IMR-90 (cell line): ENCODE measurements around the gene CLDN14. TPM values are rescaled to one million over a fixed set of nuclear protein-coding genes. Genes with fewer than 3 reads are reported as not detected.

Source experiments
- ATAC-seq: fragments of 200-7000 bp; cut with Tn5 transposase; 2 replicates; pipeline ENCODE4 v1.9.1; 2020; ENCODE audit warnings: low read depth, mild to moderate bottlenecking, moderate library complexity
- BruUV-seq: library from RNA; stranded (reverse); fragments of 400-500 nt; replicated peaks from 2 replicates; lab custom pipeline; 2021; lab: Mats Ljungman, UMichigan
- CTCF ChIA-PET: fragments of 300-600 bp; formaldehyde crosslinking; extraction: SDS; loops from one replicate; lab custom pipeline; 2021; ENCODE audit warnings: antibody characterized with exemption; lab: Yijun Ruan, JAX
- POLR2A ChIA-PET: fragments of 300-600 bp; sonication (Branson Sonifier 250); formaldehyde crosslinking; loops from one replicate; lab custom pipeline; 2022; ENCODE audit warnings: antibody characterized with exemption; ENCODE audit not compliant: unreplicated experiment; lab: Charles Lee
- DNase-seq: peaks from one replicate; pipeline ENCODE4 v3.0.0; 2013
- H2AFZ ChIP-seq: replicated peaks from 2 replicates; pipeline ENCODE3; 2013; ENCODE audit warnings: low read length, mild to moderate bottlenecking; ENCODE audit not compliant: poor library complexity
- H2AK5ac ChIP-seq: 2 replicates; pipeline ENCODE4 v1.6.1; 2013; ENCODE audit warnings: low read depth, low read length, inconsistent platforms
- H2AK9ac ChIP-seq: replicated peaks from 2 replicates; pipeline ENCODE3; 2013; ENCODE audit warnings: mild to moderate bottlenecking, low read depth, low read length, moderate library complexity; ENCODE audit not compliant: poor library complexity
- H2BK120ac ChIP-seq: 2 replicates; pipeline ENCODE4 v1.6.1; 2013; ENCODE audit warnings: low read depth, low read length, inconsistent platforms
- H2BK15ac ChIP-seq: 3 replicates; pipeline ENCODE4 v1.6.1; 2013; ENCODE audit warnings: low read depth, low read length, inconsistent platforms
- H2BK20ac ChIP-seq: 2 replicates; pipeline ENCODE4 v1.6.1; 2013; ENCODE audit warnings: low read depth, mild to moderate bottlenecking, inconsistent platforms, low read length, moderate library complexity
- H2BK5ac ChIP-seq: 2 replicates; pipeline ENCODE4 v1.6.1; 2013; ENCODE audit warnings: mild to moderate bottlenecking, low read depth, low read length, inconsistent platforms; ENCODE audit not compliant: poor library complexity, severe bottlenecking
- H3K14ac ChIP-seq: replicated peaks from 2 replicates; pipeline ENCODE4 v1.6.1; 2013; ENCODE audit warnings: low read depth, low read length, inconsistent platforms
- H3K18ac ChIP-seq: 2 replicates; pipeline ENCODE4 v1.6.1; 2013; ENCODE audit warnings: low read depth, low read length, control low read depth
- H3K23ac ChIP-seq: 2 replicates; pipeline ENCODE4 v1.6.1; 2013; ENCODE audit warnings: low read depth, low read length, inconsistent platforms
- H3K27ac ChIP-seq: 2 replicates; pipeline ENCODE4 v1.5.1; 2013; ENCODE audit warnings: mild to moderate bottlenecking, control low read depth, low read length; ENCODE audit not compliant: insufficient read depth
- H3K27me3 ChIP-seq: 2 replicates; pipeline ENCODE4 v1.6.1; 2013; ENCODE audit warnings: low read length; ENCODE audit not compliant: control insufficient read depth, insufficient read depth
- H3K36me3 ChIP-seq: 2 replicates; pipeline ENCODE4 v1.6.1; 2013; ENCODE audit warnings: low read length, mixed read lengths; ENCODE audit not compliant: control insufficient read depth, insufficient read depth
- H3K4ac ChIP-seq: 2 replicates; pipeline ENCODE4 v1.6.1; 2013; ENCODE audit warnings: low read depth, low read length, inconsistent platforms
- H3K4me1 ChIP-seq: 2 replicates; pipeline ENCODE4 v1.6.1; 2013; ENCODE audit warnings: low read length, mixed read lengths; ENCODE audit not compliant: control insufficient read depth, insufficient read depth
- H3K4me2 ChIP-seq: 2 replicates; pipeline ENCODE4 v1.6.1; 2013; ENCODE audit warnings: low read depth, mild to moderate bottlenecking, control low read depth, low read length, moderate library complexity
- H3K4me3 ChIP-seq: 2 replicates; pipeline ENCODE4 v1.5.1; 2013; ENCODE audit warnings: low read depth, mild to moderate bottlenecking, control low read depth, low read length, moderate library complexity; ENCODE audit not compliant: insufficient read depth
- H3K56ac ChIP-seq: 2 replicates; pipeline ENCODE4 v1.6.1; 2013; ENCODE audit warnings: low read length, inconsistent platforms; ENCODE audit not compliant: insufficient read depth; ENCODE audit errors: extremely low read depth
- H3K79me1 ChIP-seq, 2 experiments: 2 replicates each; pipeline ENCODE4 v1.6.1; 2013; ENCODE audit warnings: low read length in 2 of 2, inconsistent platforms in 1 of 2, low read depth in 1 of 2
- H3K9ac ChIP-seq: 2 replicates; pipeline ENCODE4 v1.6.1; 2013; ENCODE audit warnings: low read depth, low read length, control low read depth
- H3K9me1 ChIP-seq: 2 replicates; pipeline ENCODE4 v1.6.1; 2013; ENCODE audit warnings: low read length, inconsistent platforms; ENCODE audit not compliant: insufficient read depth
- H3K9me3 ChIP-seq: 2 replicates; pipeline ENCODE4 v1.6.1; 2013; ENCODE audit warnings: low read length; ENCODE audit not compliant: control insufficient read depth, insufficient read depth
- H4K20me1 ChIP-seq: 2 replicates; pipeline ENCODE4 v1.6.1; 2013; ENCODE audit warnings: low read length, inconsistent platforms; ENCODE audit not compliant: insufficient read depth
- H4K5ac ChIP-seq: 2 replicates; pipeline ENCODE4 v1.6.1; 2013; ENCODE audit warnings: mild to moderate bottlenecking, low read depth, low read length, control low read depth
- H4K8ac ChIP-seq, 2 experiments: 2 replicates each; pipeline ENCODE4 v1.6.1; 2013; ENCODE audit warnings: low read depth in 2 of 2, low read length in 2 of 2, control low read depth in 1 of 2, inconsistent platforms in 1 of 2
- H4K91ac ChIP-seq: 2 replicates; pipeline ENCODE4 v1.6.1; 2013; ENCODE audit warnings: low read depth, low read length, inconsistent platforms; ENCODE audit not compliant: insufficient read depth
- BHLHE40 ChIP-seq: fragments of 150-350 bp; IDR thresholded peaks from 2 replicates; pipeline ENCODE4 v1.6.1; 2016; ENCODE audit warnings: mild to moderate bottlenecking, low read depth, low read length
- CTCF ChIP-seq: conservative IDR thresholded peaks from 2 replicates; pipeline ENCODE4 v1.5.1; 2012; ENCODE audit warnings: mild to moderate bottlenecking, low read depth, low read length, improper control_type of control experiment
- MXI1 ChIP-seq: IDR thresholded peaks from 2 replicates; pipeline ENCODE4 v1.6.1; 2012; ENCODE audit warnings: low read depth, mild to moderate bottlenecking, low read length, moderate library complexity, borderline replicate concordance
- NFE2L2 ChIP-seq: fragments of 150-350 bp; IDR thresholded peaks from 2 replicates; pipeline ENCODE4 v1.6.1; 2016; ENCODE audit warnings: low read depth, mild to moderate bottlenecking, low read length
- POLR2A ChIP-seq: IDR thresholded peaks from 2 replicates; pipeline ENCODE4 v1.6.1; 2012; ENCODE audit warnings: mild to moderate bottlenecking, low read depth, low read length
- RFX5 ChIP-seq: IDR thresholded peaks from 2 replicates; pipeline ENCODE4 v1.8.0; 2012; ENCODE audit warnings: low read depth, mild to moderate bottlenecking, low read length, moderate library complexity
- USF2 ChIP-seq: fragments of 150-350 bp; IDR thresholded peaks from 2 replicates; pipeline ENCODE4 v1.6.1; 2017; ENCODE audit warnings: mild to moderate bottlenecking, antibody characterized with exemption, low read length, low read depth
- WGBS, 2 experiments: methylation state at CpG; one replicate each; pipeline versions ENCODE4 v1.1.5 to v1.1.7; 2013; ENCODE audit warnings: missing lambda C conversion rate in 2 of 2; ENCODE audit not compliant: insufficient read length in 1 of 2; ENCODE audit errors: extremely low coverage in 2 of 2; 5-methylcytosine and 5-hydroxymethylcytosine counted together
- dilution Hi-C: fragments of 300-500 bp; cut with HindIII; formaldehyde crosslinking; loops from one replicate; pipeline ENCODE4 v1.14.3; 2018; ENCODE audit warnings: low sequenced_read_pairs; ENCODE audit not compliant: unreplicated experiment
- in situ Hi-C: fragments of 300-500 bp; cut with MboI; formaldehyde crosslinking; loops from 3 replicates; pipeline ENCODE4 v1.14.3; 2019; ENCODE audit warnings: low sequenced_read_pairs, inconsistent platforms, mixed read lengths
- intact Hi-C: fragments of 100-400 bp; cut with micrococcal nuclease; formaldehyde crosslinking; loops from 2 replicates; pipeline ENCODE4 v1.10.0; 2022
- polyA plus RNA-seq, 3 experiments: library from polyadenylated mRNA; depleted of rRNA; stranded (reverse); fragments of >200 nt; gene quantifications; 2 replicates each; pipeline ENCODE4 v1.2.3, GENCODE V29; 2012; ENCODE audit warnings: low replicate concordance in 1 of 3
- total RNA-seq: library from RNA; depleted of rRNA; stranded (reverse); fragments of >200 nt; gene quantifications from 2 replicates; pipeline ENCODE4 v1.2.3, GENCODE V29; 2012
- TF ChIP-seq, protein P1 (sequence below): fragments of 150-350 bp; IDR thresholded peaks from 2 replicates; pipeline ENCODE4 v1.6.1; 2016; ENCODE audit warnings: low read depth, mild to moderate bottlenecking, low read length, moderate library complexity, borderline replicate concordance

The CLDN14 gene
- total and polyA plus RNA-seq, 2 of the 4 experiments (the other 2 are of a cell fraction), result not detected

DNA sequence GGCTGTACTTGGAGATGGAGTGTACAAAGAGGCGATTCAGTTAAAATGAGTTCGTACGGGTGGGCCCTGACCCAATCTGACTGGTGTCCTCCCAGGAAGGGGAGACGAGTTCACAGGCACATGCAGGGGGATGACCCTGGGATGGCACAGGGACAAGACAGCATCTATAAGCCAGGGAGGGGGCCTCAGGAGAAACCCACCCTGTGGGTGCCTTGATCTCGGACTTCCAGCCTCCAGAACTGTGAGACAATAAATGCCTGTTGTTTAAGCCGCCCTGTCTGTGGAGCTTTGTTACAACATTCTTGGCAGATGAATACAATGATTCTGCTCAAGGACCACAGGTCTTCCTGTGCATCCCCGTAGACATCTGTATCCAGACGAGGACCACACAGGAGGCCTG is 14.6 kb upstream of the CLDN14 start (continued):
- TF ChIP-seq BHLHE40 (no peak), NFE2L2 (no peak)

- no peak overlapping the region for H3K23ac ChIP-seq
- H2AK5ac ChIP-seq, result no peak overlapping the region
- POLR2A ChIA-PET, result no interaction called here
- no peaks in the 10 kb centered on the region for H3K79me1 ChIP-seq
- no peak overlapping the region for H3K14ac ChIP-seq
- H3K4me2 ChIP-seq, result no peak overlapping the region
- H3K9me3 ChIP-seq, result no peaks in the 10 kb centered on the region
- H3K4ac ChIP-seq, result no peak overlapping the region
- peaks cover 6% of the 10 kb centered on the region for H3K27me3 ChIP-seq
- no peak overlapping the region for H3K56ac ChIP-seq
- dilution Hi-C loops, result no loop called here
- no peaks in the 10 kb centered on the region for H3K4me1 ChIP-seq
- H3K9me1 ChIP-seq, result no peaks in the 10 kb centered on the region
- no peak overlapping the region for H3K9ac ChIP-seq
- H2AFZ ChIP-seq, result no peak overlapping the region
- intact Hi-C loops, result no loop called here
- no peak for DNase-seq
- no peak overlapping the region for H2BK5ac ChIP-seq
- TF ChIP-seq USF2 (no peak), RFX5 (no peak), POLR2A (no peak), NFE2L2 (no peak), BHLHE40 (no peak), MXI1 (no peak), CTCF (no peak)
- TF ChIP-seq, protein P1, sequence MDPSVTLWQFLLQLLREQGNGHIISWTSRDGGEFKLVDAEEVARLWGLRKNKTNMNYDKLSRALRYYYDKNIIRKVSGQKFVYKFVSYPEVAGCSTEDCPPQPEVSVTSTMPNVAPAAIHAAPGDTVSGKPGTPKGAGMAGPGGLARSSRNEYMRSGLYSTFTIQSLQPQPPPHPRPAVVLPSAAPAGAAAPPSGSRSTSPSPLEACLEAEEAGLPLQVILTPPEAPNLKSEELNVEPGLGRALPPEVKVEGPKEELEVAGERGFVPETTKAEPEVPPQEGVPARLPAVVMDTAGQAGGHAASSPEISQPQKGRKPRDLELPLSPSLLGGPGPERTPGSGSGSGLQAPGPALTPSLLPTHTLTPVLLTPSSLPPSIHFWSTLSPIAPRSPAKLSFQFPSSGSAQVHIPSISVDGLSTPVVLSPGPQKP, result no peak
- WGBS, 2 experiments, result 93% methylated on average over 14 of the region's 16 CpGs; no CpG with 5 or more reads in 1 of the 2 experiments
- H4K20me1 ChIP-seq, result no peaks in the 10 kb centered on the region
- no peak overlapping the region for H2BK15ac ChIP-seq
- BruUV-seq, result no TSS peak
- CTCF ChIA-PET, result no interaction called here
- H2AK9ac ChIP-seq, result no peak overlapping the region
- H3K36me3 ChIP-seq, result no peaks in the 10 kb centered on the region
- H4K91ac ChIP-seq, result no peak overlapping the region
- no peak overlapping the region for H2BK20ac ChIP-seq
- H4K8ac ChIP-seq, result no peak overlapping the region
- H3K18ac ChIP-seq, result no peak overlapping the region
- H3K27ac ChIP-seq, result no peak overlapping the region
- in situ Hi-C loops, result no loop called here
- no peak overlapping the region for H2BK120ac ChIP-seq
- no peak overlapping the region for H3K4me3 ChIP-seq
- no peak overlapping the region for H4K5ac ChIP-seq
- ATAC-seq, result no peak
Observed at GRCh38 chr21:36491209-36491910, 11.4 kb upstream of the CLDN14 start.
